Kidney glomerular epithelial cell (primary cell): ENCODE measurements around the gene EIF3B.
"Not testable (repeated sequence)": the region's sequence is repeated elsewhere in the genome, so short reads cannot be mapped to it uniquely, and the experiment has no call there.

Experiments used
- DNase-seq: peaks from one replicate; lab custom pipeline; 2025; lab: John Stamatoyannopoulos, UW

The EIF3B gene

DNA sequence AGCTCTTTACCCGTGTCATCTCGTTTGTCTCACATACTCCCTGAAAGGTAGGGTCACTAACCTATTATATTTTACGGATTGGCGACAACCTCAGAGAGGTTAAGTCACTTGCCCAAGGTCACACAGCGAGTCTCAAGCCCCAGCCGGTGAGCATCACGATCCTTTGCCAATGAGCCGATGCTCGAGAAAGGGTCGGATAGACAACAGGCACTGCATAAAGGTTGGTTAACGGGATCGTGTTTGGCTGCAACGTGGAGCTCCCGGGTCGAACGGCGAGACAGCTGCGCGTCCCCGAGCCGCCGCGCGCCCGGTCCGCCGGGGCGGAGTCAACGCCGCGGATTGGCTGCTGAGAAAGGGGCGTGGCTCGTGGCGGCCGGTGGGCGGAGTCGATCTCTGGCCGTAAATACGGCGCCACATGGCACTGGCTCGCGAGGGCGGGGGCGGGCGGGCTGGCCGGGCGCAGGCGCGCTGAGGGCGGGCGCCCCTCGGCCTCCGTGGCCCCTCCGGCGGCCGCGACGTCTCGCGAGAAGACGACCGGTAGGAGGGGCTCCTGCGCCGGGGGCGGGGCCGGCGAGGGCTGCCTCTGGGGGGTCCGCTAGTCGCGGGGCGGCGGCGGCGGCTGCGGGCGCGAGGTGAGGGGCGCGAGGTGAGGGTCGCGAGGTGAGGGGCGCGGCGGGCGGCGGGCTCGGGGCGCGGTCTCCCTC is 48.5 kb downstream of the EIF3B start, which contains the start of gene CHST12:
CHST12 (plus strand) TSS at position 598 of the 704 bp plus-strand sequence. CDS start 29,029 bp downstream, outside the sequence.
- DNase-seq, result peak; percentile 89

DNA sequence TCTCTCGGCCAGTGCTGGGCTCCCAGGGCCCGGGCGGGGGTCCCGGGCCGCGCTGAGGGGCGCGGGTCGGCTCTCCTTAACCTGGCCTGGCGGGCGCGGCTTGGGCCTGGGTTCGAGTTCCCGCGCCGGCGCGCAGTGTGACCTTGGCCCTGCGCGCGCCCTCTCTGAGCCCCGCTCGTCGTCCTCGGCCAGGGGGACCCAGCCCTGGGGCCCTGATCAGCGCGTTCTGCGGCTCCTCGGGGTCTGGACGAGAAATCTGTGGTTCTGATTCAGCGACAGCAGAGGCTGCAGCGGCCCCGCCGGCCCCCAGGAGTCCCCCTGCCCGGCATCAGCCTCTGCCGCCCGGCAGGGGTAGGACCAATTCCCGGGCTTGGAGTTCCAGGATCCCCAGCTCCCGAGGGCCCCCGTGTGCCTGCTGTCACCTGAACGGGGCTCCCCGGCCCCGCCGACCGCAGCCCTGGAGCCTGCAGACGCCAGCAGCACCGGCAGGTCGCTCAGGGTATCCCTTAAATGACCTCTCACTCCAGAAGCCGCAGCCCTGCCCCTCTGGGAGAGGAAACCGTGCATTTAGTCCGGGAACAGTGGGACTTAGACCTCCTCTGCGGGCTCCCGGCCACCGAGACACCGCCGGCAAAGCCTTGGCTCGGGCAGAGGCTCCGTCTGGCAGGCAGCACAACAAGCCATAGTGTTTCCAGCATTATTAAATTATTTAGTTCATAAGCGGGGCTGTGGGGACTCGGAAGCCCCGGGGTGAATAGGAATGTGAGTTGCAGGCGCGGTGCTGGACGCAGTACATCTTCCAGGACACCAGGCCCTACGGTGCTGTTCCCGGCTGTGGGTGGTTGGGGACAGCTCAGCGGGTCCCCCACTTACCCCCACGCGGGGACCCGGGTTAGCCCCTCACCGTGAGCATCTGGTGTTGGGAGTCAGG is 49.4 kb downstream of the EIF3B start:
- no peak for DNase-seq

DNA sequence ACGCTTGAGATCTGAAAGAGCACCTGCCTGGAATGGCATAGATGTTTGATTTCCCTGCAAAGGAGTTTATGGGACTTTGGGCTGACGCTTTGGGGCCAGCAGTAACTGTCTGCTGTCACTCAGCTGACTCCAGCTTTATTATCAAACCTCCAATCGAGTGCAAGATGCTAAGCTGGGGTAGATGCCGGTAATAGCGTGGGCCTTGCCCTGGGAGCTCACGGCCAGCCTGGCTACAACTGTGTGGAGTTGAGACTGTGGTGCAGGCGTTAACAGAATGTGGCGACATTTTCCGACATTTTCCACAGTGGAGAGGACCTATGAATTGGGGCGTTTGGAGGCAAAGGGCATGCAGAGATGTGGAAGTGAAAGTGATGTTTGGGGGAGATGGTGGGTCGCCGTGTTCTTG is 50.1 kb downstream of the EIF3B start:
- no peak for DNase-seq

DNA sequence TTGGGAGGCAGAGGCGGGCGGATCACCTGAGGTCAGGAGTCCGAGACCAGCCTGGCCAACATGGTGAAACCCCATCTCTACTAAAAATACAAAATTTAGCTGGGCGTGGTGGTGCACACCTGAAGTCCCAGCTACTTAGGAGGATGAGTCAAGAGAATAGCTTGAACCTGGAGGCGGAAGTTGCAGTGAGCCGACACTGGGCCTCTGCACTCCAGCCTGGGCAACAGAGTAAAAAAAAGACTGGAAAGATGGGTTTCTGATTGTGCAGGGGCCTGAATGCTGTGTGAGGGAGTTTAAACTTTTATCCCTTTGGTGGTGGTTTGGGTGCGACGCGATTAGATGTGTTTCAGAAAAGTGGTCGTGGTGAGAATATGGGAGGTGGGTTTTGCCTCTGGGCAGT is 50.6 kb downstream of the EIF3B start:
- DNase-seq, result no peak

DNA sequence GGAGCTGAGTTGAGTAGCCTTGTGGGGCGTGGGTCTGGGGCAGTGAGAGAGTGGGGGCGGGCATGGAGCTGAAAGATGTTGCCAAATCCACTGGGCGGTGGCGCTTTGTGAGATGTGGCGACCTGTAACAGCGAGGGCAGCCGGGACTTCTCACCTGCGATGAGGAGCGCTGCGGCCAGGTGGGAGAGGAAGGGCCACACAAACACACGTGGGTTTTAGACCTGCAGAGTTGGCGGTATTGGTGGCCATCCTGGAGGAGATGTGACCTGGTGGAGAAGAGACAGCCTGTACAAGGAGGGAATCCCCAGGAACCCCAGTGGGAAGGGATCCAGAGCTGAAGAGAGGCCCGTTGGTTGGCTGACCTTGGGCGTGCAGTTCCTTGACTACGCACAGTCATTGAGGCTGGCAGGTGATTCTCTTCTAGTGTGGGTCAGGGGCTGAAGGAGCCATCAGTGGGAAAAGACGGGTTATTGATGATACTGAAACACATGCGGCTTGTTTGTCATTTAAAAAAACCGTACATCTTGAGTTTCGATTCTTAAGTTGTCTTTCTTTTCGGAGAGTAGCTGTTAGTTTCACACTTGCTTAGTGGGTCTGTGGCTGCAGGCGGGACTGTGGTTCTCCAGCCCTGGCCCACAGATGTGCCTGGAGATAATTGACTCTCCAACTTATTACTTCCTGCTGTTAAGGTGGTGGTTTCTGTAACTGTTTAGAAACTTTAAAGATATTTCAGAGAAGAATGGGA is 51.1 kb downstream of the EIF3B start:
- DNase-seq, result no peak

DNA sequence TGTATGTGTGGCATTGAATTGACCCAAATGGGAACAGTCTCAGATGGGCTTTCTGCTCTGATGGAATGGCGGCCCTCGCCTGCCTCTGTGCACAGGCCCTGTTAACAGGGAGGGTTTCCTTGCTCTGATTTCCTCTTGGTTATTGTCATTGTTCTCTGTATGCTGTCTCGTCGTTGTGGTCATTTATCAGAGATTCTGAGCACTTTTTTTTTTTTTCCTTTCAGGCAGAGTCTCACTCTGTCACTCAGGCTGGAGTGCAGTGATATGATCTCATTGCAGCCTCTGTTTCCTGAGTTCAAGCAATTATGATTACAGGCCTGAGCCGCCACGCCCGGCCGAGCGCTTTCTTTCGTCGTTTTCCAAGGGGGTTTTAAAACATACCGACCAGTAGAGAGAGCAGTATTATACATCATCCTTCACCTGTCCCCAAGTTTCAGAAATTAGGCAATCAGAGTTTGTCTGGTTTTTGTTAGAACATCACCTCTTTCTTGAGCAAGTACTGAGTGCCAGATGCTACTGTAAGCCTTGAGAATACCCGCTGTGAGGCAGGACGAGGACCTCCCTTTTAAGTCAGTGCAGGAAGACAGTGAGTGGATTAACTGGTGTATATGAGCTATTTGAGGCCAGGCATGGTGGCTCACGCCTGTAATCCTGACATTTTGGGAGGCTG is 55.3 kb downstream of the EIF3B start:
- no peak for DNase-seq

DNA sequence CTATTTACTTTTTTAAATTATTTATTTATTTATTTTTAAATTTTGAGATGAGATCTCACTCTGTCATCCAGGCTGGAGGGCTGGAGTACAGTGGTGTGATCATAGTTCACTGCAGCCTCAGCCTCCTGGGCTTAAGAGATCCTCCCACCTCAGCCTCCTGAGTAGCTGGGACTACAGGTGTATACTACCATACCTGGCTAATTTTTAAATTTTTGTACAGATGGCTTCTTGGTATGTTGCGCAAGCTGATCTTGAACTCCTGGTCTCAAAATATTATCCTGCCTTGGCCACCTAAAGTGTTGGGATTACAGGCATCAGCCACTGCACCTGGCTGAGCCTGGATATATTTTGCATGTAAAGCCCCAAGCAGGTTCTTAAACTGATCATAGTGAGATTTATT is 56.4 kb downstream of the EIF3B start:
- DNase-seq, result no peak

DNA sequence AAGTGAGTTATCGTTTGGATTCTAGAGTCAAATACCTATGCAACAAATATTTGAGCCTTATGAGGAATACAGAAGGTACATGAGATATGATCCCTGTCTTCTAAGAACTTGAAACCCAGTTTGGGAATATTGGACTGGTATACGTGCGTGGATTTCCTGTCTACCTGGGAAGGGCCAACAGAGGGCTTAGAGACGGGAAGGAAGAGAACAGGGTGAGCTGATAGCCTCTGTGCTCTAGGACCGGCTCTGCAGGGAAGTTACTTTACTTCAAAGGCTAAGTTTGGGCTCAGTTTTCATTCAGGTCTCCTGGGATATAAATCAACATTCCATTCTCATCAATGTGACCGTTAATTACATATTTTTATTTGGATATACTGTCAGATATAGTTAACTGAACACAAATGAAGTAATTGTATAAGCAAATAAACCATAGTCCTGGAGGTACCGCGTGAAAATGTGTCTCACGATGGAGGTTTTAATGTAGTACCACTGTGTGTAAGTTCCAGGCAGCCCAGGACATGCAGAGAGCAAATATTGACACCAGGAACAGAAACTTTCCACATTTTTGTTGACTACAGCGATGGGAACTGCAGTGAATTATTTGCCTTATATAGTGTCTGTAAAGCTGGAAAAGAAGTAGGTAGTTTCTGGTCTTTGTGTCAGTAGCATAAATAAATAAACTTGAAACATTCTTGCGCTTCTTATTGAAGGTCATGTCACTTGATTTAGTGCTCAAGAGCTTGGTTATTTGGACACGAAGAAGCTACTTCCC is 57.4 kb downstream of the EIF3B start:
- DNase-seq, result no peak

DNA sequence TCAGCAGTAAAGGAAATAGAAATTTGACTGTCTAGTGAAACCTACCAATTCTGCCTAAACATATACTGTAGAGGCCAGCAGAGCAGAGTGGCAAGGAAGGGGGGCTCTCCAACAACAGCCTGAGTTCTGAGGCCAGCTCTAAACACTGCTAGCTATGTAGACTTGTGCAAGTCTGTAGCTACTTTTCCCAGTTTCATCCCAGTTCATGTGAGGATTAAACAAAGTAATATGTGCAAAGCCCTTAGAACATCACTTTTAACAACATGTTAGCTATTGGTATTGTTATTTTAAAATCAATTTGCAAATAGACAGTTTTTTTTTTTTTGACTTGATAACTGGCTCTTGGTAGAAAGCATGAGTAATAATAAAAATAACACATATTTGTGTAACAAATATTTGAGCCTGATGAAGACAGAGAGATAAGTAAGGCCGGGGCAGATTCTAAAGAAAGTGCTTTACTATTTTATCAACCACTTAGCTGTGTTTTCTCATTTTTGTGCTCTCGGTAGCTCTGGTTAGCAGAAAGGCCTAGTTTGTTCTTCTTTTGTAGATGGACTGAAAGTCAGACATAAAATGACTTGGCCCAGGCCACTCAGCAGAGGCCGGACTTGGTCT is 58.1 kb downstream of the EIF3B start:
- DNase-seq, result no peak

DNA sequence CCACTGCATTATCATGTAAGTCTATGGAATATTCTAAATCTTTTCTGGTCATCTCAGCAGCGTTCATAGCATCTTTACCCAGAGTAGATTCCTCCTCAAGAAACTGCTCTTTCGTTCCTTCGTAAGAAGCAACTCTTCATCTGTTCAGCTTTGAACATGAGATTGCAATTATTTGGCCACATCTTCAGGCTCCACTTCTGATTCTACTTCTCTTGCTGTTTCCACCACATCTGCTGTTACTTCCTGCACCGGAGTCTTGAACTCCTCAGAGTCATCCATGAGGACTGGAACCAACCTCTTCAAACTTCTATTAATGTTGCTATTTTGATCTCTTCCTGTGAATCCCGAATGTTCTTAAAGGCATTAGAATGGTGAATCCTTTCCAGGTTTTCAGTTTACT is 61.4 kb downstream of the EIF3B start:
- DNase-seq, result no peak

DNA sequence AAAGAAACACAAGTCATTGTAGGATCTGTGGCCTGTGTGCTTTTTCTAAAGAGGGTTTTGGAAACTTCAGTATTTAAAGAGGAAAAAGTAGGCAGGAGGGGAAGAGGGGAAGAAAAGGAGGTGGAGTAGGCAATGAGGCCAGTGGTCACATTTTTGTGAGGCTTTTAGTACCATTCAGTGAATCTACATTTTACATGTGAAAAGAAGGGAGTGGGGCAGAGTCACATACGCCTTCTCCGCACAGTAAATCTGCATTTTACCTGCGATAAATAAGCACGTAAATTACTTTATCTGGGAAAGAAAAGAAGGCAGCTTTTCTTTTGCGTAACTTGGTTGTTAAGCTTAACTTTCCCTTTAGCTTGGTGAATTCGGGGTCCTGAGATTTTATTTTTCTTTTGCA is 62.0 kb downstream of the EIF3B start:
- DNase-seq, result no peak

DNA sequence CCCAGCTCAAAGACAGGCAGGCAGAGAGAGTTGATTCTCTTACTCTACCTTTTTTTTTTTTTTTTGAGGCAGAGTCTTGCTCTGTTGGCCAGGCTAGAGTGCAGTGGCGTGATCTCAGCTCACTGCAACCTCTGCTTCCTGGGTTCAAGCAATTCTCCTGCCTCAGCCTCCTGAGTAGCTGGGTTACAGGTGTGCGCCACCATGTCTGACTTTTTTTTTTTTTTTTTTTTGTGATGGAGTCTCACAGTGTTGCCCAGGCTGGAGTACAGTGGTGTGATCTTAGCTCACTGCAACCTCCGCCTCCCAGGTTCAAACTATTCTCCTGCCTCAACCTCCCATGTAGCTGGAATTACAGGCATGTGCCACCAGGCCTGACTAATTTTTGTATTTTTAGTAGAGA is 62.6 kb downstream of the EIF3B start:
- DNase-seq, result not testable (repeated sequence)

DNA sequence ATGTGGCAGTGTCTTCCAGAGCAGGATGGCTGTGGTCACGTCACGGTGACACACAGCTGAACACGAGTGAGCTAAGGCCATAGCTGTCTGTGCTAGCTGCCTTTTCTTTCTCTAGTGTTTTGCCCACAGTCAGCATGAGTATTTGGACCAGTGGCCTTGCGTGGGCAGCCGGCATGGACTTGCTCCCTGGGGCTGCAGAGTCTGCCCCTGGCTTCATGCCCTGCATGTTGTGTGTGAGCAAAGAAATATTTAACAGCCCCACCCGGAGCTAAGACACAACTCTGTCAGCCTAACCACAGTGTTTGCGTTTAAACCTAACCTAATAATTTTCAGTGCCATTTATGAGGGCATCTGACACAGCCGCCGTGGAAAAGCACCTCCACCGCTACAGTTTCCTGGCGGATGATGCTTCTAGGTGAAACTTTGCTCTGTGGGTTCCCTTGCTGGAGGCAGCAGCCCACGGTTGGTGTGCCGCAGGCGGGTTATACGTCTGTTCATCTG is 63.4 kb downstream of the EIF3B start:
- DNase-seq, result no peak

DNA sequence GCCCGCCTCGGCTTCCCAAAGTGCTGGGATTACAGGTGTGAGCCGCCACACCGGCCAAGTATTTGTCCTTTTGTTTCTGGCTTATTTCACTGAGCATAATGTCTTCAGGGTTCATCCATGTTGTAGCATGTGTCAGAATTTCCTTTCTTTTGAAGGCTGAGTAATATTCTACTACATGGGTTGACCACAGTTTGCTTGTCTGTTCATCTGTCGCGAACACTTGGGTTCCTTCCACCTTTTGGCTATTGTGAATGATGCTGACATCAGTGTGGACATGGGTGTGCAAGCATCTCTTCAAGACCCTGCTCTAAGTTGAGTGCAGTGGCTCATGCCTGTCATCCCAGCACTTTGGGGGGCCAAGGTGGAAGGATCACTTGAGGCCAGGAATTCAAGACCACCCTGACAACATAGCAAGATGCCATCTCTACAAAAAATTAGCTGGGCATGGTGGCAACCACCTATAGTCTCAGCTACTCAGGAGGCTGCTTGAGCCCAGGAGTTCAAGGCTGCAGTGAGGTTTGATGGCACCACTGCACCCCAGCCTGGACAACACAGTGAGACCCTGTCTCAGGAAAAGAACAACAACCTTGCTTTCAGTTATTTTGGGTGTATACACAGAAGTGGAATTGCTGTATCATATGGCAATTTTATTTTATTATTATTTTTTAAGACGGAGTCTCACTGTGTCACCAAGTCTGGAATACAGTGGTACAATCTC is 65.7 kb downstream of the EIF3B start:
- no peak for DNase-seq

DNA sequence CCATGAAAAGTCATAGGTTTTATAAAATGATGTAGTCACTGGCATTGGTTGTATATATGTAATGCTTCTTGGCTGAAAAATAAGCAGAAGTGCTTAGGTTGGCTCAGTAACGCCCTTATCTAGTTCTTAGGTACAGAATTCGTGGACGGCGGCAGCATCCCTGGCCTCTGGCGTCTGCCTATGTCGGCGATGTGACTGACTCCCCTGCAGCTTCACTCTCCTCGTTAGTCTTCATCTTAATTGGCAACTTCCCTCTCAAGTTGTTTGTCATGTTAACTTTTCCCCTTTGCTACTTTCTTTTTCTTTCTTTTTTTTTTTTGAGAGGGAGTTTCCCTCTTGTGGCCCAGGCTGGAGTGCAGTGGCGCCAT is 67.3 kb downstream of the EIF3B start:
- DNase-seq, result no peak

DNA sequence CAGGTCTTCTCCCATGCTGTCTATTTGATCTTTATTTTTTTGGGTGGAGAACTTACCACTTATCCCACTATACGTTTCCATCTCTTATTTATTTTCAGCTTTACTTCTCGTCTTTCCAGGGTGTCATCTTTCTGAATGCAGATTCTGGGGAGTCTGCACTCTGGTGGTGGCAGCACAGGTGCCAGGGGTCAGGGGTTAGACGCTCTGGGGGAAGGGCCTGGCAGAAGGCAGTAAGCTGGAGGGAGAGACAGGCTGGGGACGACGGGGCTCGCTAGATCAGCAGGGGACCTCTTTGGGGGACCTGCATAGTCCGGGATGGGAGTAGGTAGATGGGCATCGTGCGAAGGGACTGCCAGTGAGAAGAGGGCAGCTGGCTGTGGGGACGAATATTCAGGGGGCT is 71.1 kb downstream of the EIF3B start:
- no peak for DNase-seq
